H9 (cell line): ENCODE results near the gene ST6GALNAC1. TPM values are rescaled to one million over a fixed set of nuclear protein-coding genes. Genes with fewer than 3 reads are reported as not detected.

ENCODE experiments used
- DNase-seq: peaks from one replicate; pipeline ENCODE4 v3.0.0-alpha.2; 2017
- H2AFZ ChIP-seq: one replicate; pipeline ENCODE4 v1.6.1; 2013; ENCODE audit warnings: mild to moderate bottlenecking, low read length, control low read depth, moderate library complexity
- H2AK5ac ChIP-seq: 2 replicates; pipeline ENCODE4 v1.6.1; 2013; ENCODE audit warnings: low read length, control low read depth, mixed read lengths; ENCODE audit not compliant: insufficient read length
- H2BK120ac ChIP-seq: one replicate; pipeline ENCODE4 v1.6.1; 2013; ENCODE audit warnings: low read depth, mild to moderate bottlenecking, low read length, control low read depth, inconsistent platforms; ENCODE audit not compliant: poor library complexity, severe bottlenecking
- H2BK12ac ChIP-seq: 2 replicates; pipeline ENCODE4 v1.6.1; 2013; ENCODE audit warnings: low read length, control low read depth, mixed read lengths, low read depth; ENCODE audit not compliant: insufficient read length
- H2BK15ac ChIP-seq: 2 replicates; pipeline ENCODE4 v1.6.1; 2013; ENCODE audit warnings: low read depth, low read length, control low read depth
- H2BK20ac ChIP-seq: one replicate; pipeline ENCODE4 v1.6.1; 2013; ENCODE audit warnings: low read depth, mild to moderate bottlenecking, low read length, control low read depth, inconsistent platforms; ENCODE audit not compliant: poor library complexity, severe bottlenecking
- H2BK5ac ChIP-seq: 2 replicates; pipeline ENCODE4 v1.6.1; 2013; ENCODE audit warnings: low read length, control low read depth, mixed read lengths; ENCODE audit not compliant: insufficient read length
- H3K14ac ChIP-seq: 2 replicates; pipeline ENCODE4 v1.6.1; 2013; ENCODE audit warnings: low read length, control low read depth; ENCODE audit not compliant: insufficient read depth
- H3K18ac ChIP-seq: 2 replicates; pipeline ENCODE4 v1.6.1; 2013; ENCODE audit warnings: low read depth, mild to moderate bottlenecking, mixed read lengths, low read length, control low read depth; ENCODE audit not compliant: insufficient read length
- H3K23ac ChIP-seq: 2 replicates; pipeline ENCODE4 v1.6.1; 2013; ENCODE audit warnings: low read length, control low read depth, mixed read lengths, low read depth; ENCODE audit not compliant: insufficient read length
- H3K23me2 ChIP-seq: 2 replicates; pipeline ENCODE4 v1.6.1; 2013; ENCODE audit warnings: low read depth, mild to moderate bottlenecking, mixed read lengths, low read length, control low read depth; ENCODE audit not compliant: insufficient read length, poor library complexity, severe bottlenecking
- H3K27ac ChIP-seq: 2 replicates; pipeline ENCODE4 v1.5.1; 2013; ENCODE audit warnings: low read length, control low read depth, mixed read lengths, low read depth; ENCODE audit not compliant: insufficient read length
- H3K27me3 ChIP-seq: 2 replicates; pipeline ENCODE4 v1.6.1; 2013; ENCODE audit warnings: low read length, control low read depth, inconsistent platforms; ENCODE audit not compliant: insufficient read depth
- H3K4ac ChIP-seq: 2 replicates; pipeline ENCODE4 v1.6.1; 2013; ENCODE audit warnings: low read depth, mild to moderate bottlenecking, control low read depth, inconsistent platforms, low read length, moderate library complexity
- H3K4me1 ChIP-seq: 2 replicates; pipeline ENCODE4 v1.6.1; 2013; ENCODE audit warnings: low read length, control low read depth, inconsistent platforms; ENCODE audit not compliant: insufficient read depth
- H3K4me2 ChIP-seq: 2 replicates; pipeline ENCODE4 v1.6.1; 2013; ENCODE audit warnings: low read length, control low read depth, mixed read lengths; ENCODE audit not compliant: insufficient read length, insufficient read depth
- H3K56ac ChIP-seq: 2 replicates; pipeline ENCODE4 v1.6.1; 2013; ENCODE audit warnings: low read depth, mild to moderate bottlenecking, mixed read lengths, low read length, control low read depth; ENCODE audit not compliant: insufficient read length
- H3K79me1 ChIP-seq: 2 replicates; pipeline ENCODE4 v1.6.1; 2013; ENCODE audit warnings: low read depth, mild to moderate bottlenecking, moderate library complexity, low read length, control low read depth, inconsistent platforms; ENCODE audit not compliant: insufficient read depth, poor library complexity, severe bottlenecking
- H3K79me2 ChIP-seq: 2 replicates; pipeline ENCODE4 v1.6.1; 2013; ENCODE audit warnings: low read length, control low read depth, inconsistent platforms; ENCODE audit not compliant: insufficient read depth
- H3K9ac ChIP-seq: 2 replicates; pipeline ENCODE4 v1.6.1; 2013; ENCODE audit warnings: low read length, control low read depth, mixed read lengths; ENCODE audit not compliant: insufficient read length; ENCODE audit errors: extremely low read depth
- H3K9me3 ChIP-seq: one replicate; pipeline ENCODE4 v1.6.1; 2013; ENCODE audit warnings: low read depth, low read length, inconsistent platforms; ENCODE audit not compliant: control insufficient read depth
- H3T11ph ChIP-seq: one replicate; pipeline ENCODE4 v1.6.1; 2013; ENCODE audit warnings: mild to moderate bottlenecking, low read length, control low read depth, inconsistent platforms
- H4K20me1 ChIP-seq: one replicate; pipeline ENCODE4 v1.6.1; 2013; ENCODE audit not compliant: control insufficient read depth, insufficient read length, insufficient read depth
- H4K5ac ChIP-seq: 2 replicates; pipeline ENCODE4 v1.6.1; 2013; ENCODE audit warnings: low read depth, mild to moderate bottlenecking, mixed read lengths, low read length, control low read depth; ENCODE audit not compliant: insufficient read length
- H4K8ac ChIP-seq: replicated peaks from 2 replicates; pipeline ENCODE4 v1.6.1; 2013; ENCODE audit warnings: low read length, control low read depth, mixed read lengths, low read depth; ENCODE audit not compliant: insufficient read length
- H4K91ac ChIP-seq: 2 replicates; pipeline ENCODE4 v1.6.1; 2013; ENCODE audit warnings: low read depth, mild to moderate bottlenecking, moderate library complexity, mixed read lengths, low read length, control low read depth; ENCODE audit not compliant: insufficient read length
- H3K27ac Mint-ChIP-seq, 3 experiments: 2 replicates in 2 of 3; 3 replicates in 1 of 3; pipeline ENCODE4 v1.8.0; 2020 to 2021; ENCODE audit warnings: mixed read lengths in 3 of 3, mild to moderate bottlenecking in 1 of 3, moderate library complexity in 1 of 3
- H3K27me3 Mint-ChIP-seq: 2 replicates; pipeline ENCODE4 v1.8.0; 2021; ENCODE audit warnings: low read depth, mild to moderate bottlenecking, moderate library complexity, mixed read lengths
- H3K36me3 Mint-ChIP-seq, 3 experiments: 2 replicates in 2 of 3; 3 replicates in 1 of 3; pipeline ENCODE4 v1.8.0; 2020 to 2021; ENCODE audit warnings: low read depth in 3 of 3, mixed read lengths in 3 of 3; ENCODE audit not compliant: insufficient read depth in 1 of 3
- H3K4me1 Mint-ChIP-seq, 2 experiments: 2 replicates each; pipeline ENCODE4 v1.8.0; 2020; ENCODE audit warnings: mixed read lengths in 2 of 2
- H3K4me3 Mint-ChIP-seq, 2 experiments: 2 replicates in 1 of 2; 3 replicates in 1 of 2; pipeline ENCODE4 v1.8.0; 2020 to 2021; ENCODE audit warnings: mild to moderate bottlenecking in 2 of 2, mixed read lengths in 2 of 2, moderate library complexity in 1 of 2
- H3K9me3 Mint-ChIP-seq, 2 experiments: 2 replicates in 1 of 2; 3 replicates in 1 of 2; pipeline ENCODE4 v1.8.0; 2020; ENCODE audit warnings: mild to moderate bottlenecking in 2 of 2, mixed read lengths in 2 of 2, moderate library complexity in 1 of 2
- CTCF ChIP-seq: fragments of 200-600 bp; sonication (generic); conservative IDR thresholded peaks from 3 replicates; pipeline ENCODE4 v1.8.0; 2021; ENCODE audit warnings: antibody characterized with exemption, mild to moderate bottlenecking
- WGBS: extraction: QIAGEN DNeasy Blood & Tissue Kit; methylation state at CpG from one replicate; pipeline ENCODE4 v1.1.7; 2013; ENCODE audit warnings: missing lambda C conversion rate, low lambda C conversion rate, mixed read lengths; ENCODE audit not compliant: insufficient read length; ENCODE audit errors: extremely low coverage; 5-methylcytosine and 5-hydroxymethylcytosine counted together
- total RNA-seq: library from RNA; stranded (reverse); gene quantifications from 2 replicates; pipeline ENCODE4 v1.2.1, GENCODE V29; 2021

Gene ST6GALNAC1
- total RNA-seq, 1 experiment from 2014 or later, result not detected

- no peak overlapping the region for H3K4ac ChIP-seq
- no peak overlapping the region for H2BK5ac ChIP-seq
- no peaks in the 10 kb centered on the region for H4K20me1 ChIP-seq
- H3K27me3 ChIP-seq, result no peaks in the 10 kb centered on the region
- no peak overlapping the region for H3K4me2 ChIP-seq
- H4K8ac ChIP-seq, result no peak overlapping the region
- H3K4me1 ChIP-seq, result peaks cover 3% of the 10 kb centered on the region; the same call in 1 of the 2 replicates
- H3K23ac ChIP-seq, result no peak overlapping the region
- no peak overlapping the region for H3T11ph ChIP-seq
- Mint-ChIP-seq H3K36me3 (peaks cover 0 to 4% (median 0%) of the 10 kb centered on the region in 3 experiments; a peak in 1 of 7 replicates), H3K4me1 (peaks cover 27 to 45% of the 10 kb centered on the region in 2 experiments), H3K27ac (peak overlapping the region in 1 of 3 experiments; percentile 59; a peak in 1 of 7 replicates), H3K27me3 (no peaks in the 10 kb centered on the region), H3K9me3 (no peaks in the 10 kb centered on the region; a peak in 1 of 5 replicates), H3K4me3 (no peak overlapping the region)
- DNase-seq, result no peak
- H2BK20ac ChIP-seq, result no peak overlapping the region
- H3K79me1 ChIP-seq, result no peaks in the 10 kb centered on the region
- H2BK15ac ChIP-seq, result no peak overlapping the region
- no peaks in the 10 kb centered on the region for H3K23me2 ChIP-seq
- no peak overlapping the region for H3K9ac ChIP-seq
- WGBS, result no CpG with 5 or more reads among the region's 25 CpGs
- H4K91ac ChIP-seq, result no peak overlapping the region
- no peaks in the 10 kb centered on the region for H3K79me2 ChIP-seq
- TF ChIP-seq CTCF, result no peak
- H2BK12ac ChIP-seq, result no peak overlapping the region
- H3K9me3 ChIP-seq, result no peaks in the 10 kb centered on the region
- H4K5ac ChIP-seq, result no peak overlapping the region
- no peak overlapping the region for H2AFZ ChIP-seq
- H3K56ac ChIP-seq, result no peak overlapping the region
- no peak overlapping the region for H3K27ac ChIP-seq
- no peak overlapping the region for H3K18ac ChIP-seq
- no peak overlapping the region for H3K14ac ChIP-seq
- H2BK120ac ChIP-seq, result no peak overlapping the region
- no peak overlapping the region for H2AK5ac ChIP-seq
Observed at GRCh38 chr17:76683921-76684745, 40.6 kb upstream of the ST6GALNAC1 start.
